Esophagus squamous epithelium (tissue), 5 donors: Measurements from ENCODE around the gene EDA. TPM values are rescaled to one million over a fixed set of nuclear protein-coding genes. Genes with fewer than 3 reads are reported as not detected.

Experiments used
- DNase-seq: peaks from one replicate; lab custom pipeline; 2025; lab: John Stamatoyannopoulos, UW
- H3K27ac ChIP-seq, 4 donors: fragments of 200-600 bp; sonication (generic); one replicate each; pipeline ENCODE4 v1.5.1; 2016 to 2019; ENCODE audit warnings: mild to moderate bottlenecking in 1 of 4
- H3K27me3 ChIP-seq, 4 donors: fragments of 200-600 bp; sonication (generic); 1 replicate in 3 of 4; 2 replicates in 1 of 4; pipeline versions ENCODE4 v1.5.1 to v1.6.0; 2017 to 2021; ENCODE audit warnings: antibody characterized with exemption in 1 of 4
- H3K36me3 ChIP-seq, 3 donors: fragments of 200-600 bp; sonication (generic); one replicate each; pipeline ENCODE4 v1.5.1; 2016 to 2019
- H3K4me1 ChIP-seq, 3 donors: fragments of 200-600 bp; sonication (generic); one replicate each; pipeline ENCODE4 v1.5.1; 2017 to 2019
- H3K4me3 ChIP-seq, 4 donors: fragments of 200-600 bp; sonication (generic); 1 replicate in 3 of 4; 2 replicates in 1 of 4; pipeline ENCODE4 v1.5.1; 2016 to 2019; ENCODE audit warnings: mild to moderate bottlenecking in 2 of 4, moderate library complexity in 1 of 4
- H3K9me3 ChIP-seq, 3 donors: fragments of 200-600 bp; sonication (generic); one replicate each; pipeline ENCODE4 v1.5.1; 2016 to 2019
- CTCF ChIP-seq, 6 experiments: fragments of 450-650 bp in 4 of 6; fragments of 200-600 bp in 2 of 6; sonication (generic) in 2 of 6; IDR thresholded peaks; one replicate each; pipeline ENCODE4 v1.5.1; 2016 to 2019; ENCODE audit warnings: antibody characterized with exemption in 6 of 6, mild to moderate bottlenecking in 4 of 6, moderate library complexity in 4 of 6
- POLR2A ChIP-seq, 4 donors: fragments of 450-650 bp; IDR thresholded peaks; one replicate each; pipeline ENCODE4 v1.6.1; 2017; ENCODE audit warnings: antibody characterized with exemption in 4 of 4, mild to moderate bottlenecking in 4 of 4, moderate library complexity in 3 of 4
- WGBS, 2 donors: methylation state at CpG; one replicate each; pipeline ENCODE4 v1.1.5; 2018; 5-methylcytosine and 5-hydroxymethylcytosine counted together
- intact Hi-C: fragments of 100-400 bp; cut with DNase I; formaldehyde crosslinking; loops from one replicate; pipeline ENCODE4 v1.15.0; 2022
- total RNA-seq, 4 donors: library from RNA; depleted of rRNA; stranded (reverse); fragments of >200 nt; gene quantifications; one replicate each; pipeline ENCODE4 v1.1.0, GENCODE V29; 2016
- donor health status: DM: yes; HTN: yes; CAD: no.

The EDA gene
- total RNA-seq, 4 donors from 2014 or later, result 1.5 to 2.9 (median 2.4) TPM

- H3K4me3 ChIP-seq, result no peak overlapping the region
- peaks cover 0 to 4% (median 3%) of the 10 kb centered on the region in 3 donors for H3K9me3 ChIP-seq
- H3K27ac ChIP-seq, result no peak overlapping the region
- H3K36me3 ChIP-seq, result no peaks in the 10 kb centered on the region
- no peak for TF ChIP-seq CTCF (IDR thresholded peaks at IDR 0.05)
- no peak for TF ChIP-seq POLR2A (IDR thresholded peaks at IDR 0.05)
- no peaks in the 10 kb centered on the region for H3K4me1 ChIP-seq
- WGBS, 2 donors, result 56 to 71% methylated on average over 1 of the region's 1 CpG
- H3K27me3 ChIP-seq, result no peaks in the 10 kb centered on the region
- DNase-seq, result no peak
- intact Hi-C loops, result no loop called here
Measured at GRCh38 chrX:69664693-69665092, 48.8 kb downstream of the EDA start.

- Histone ChIP-seq H3K27ac (no peak overlapping the region), H3K4me3 (no peak overlapping the region), H3K4me1 (no peaks in the 10 kb centered on the region), H3K36me3 (no peaks in the 10 kb centered on the region), H3K27me3 (no peaks in the 10 kb centered on the region), H3K9me3 (peaks cover 0 to 11% (median 9%) of the 10 kb centered on the region in 3 donors)
- 37 to 85% methylated on average over 2 of the region's 2 CpGs for WGBS, 2 donors
- TF ChIP-seq CTCF (IDR thresholded peaks at IDR 0.05), result no peak
- no peak for TF ChIP-seq POLR2A (IDR thresholded peaks at IDR 0.05)
- DNase-seq, result no peak
- intact Hi-C loops, result no loop called here
Measured at GRCh38 chrX:69670001-69670555, 54.2 kb downstream of the EDA start.

GRCh38 chrX:69674891-69675290 lies 59.0 kb downstream of the EDA start:
- Histone ChIP-seq H3K36me3 (no peaks in the 10 kb centered on the region), H3K4me3 (no peak overlapping the region), H3K4me1 (no peaks in the 10 kb centered on the region), H3K27ac (no peak overlapping the region), H3K9me3 (peaks cover 0 to 8% (median 3%) of the 10 kb centered on the region in 3 donors), H3K27me3 (no peaks in the 10 kb centered on the region)
- TF ChIP-seq POLR2A (IDR thresholded peaks at IDR 0.05) (no peak), CTCF (IDR thresholded peaks at IDR 0.05) (no peak)
- DNase-seq, result no peak
- intact Hi-C loops, result no loop called here

GRCh38 chrX:69705818-69706217 lies 89.9 kb downstream of the EDA start:
- Histone ChIP-seq H3K27ac (no peak overlapping the region), H3K4me3 (no peak overlapping the region), H3K9me3 (peaks cover 0 to 7% (median 0%) of the 10 kb centered on the region in 3 donors), H3K4me1 (no peaks in the 10 kb centered on the region), H3K36me3 (no peaks in the 10 kb centered on the region), H3K27me3 (no peaks in the 10 kb centered on the region)
- intact Hi-C loops, result no loop called here
- no peak for TF ChIP-seq CTCF (IDR thresholded peaks at IDR 0.05)
- TF ChIP-seq POLR2A (IDR thresholded peaks at IDR 0.05), result no peak
- no peak for DNase-seq
- WGBS, 2 donors, result 51 to 53% methylated on average over 2 of the region's 2 CpGs

GRCh38 chrX:69718102-69718501 lies 102.2 kb downstream of the EDA start:
- no peaks in the 10 kb centered on the region for H3K27me3 ChIP-seq
- no peak overlapping the region for H3K27ac ChIP-seq
- no peaks in the 10 kb centered on the region for H3K36me3 ChIP-seq
- H3K9me3 ChIP-seq, result peaks cover 0 to 27% (median 12%) of the 10 kb centered on the region in 3 donors
- WGBS, 2 donors, result 71 to 83% methylated on average over 1 of the region's 1 CpG
- no peaks in the 10 kb centered on the region for H3K4me1 ChIP-seq
- intact Hi-C loops, result no loop called here
- H3K4me3 ChIP-seq, result no peak overlapping the region
- TF ChIP-seq POLR2A (IDR thresholded peaks at IDR 0.05) (no peak), CTCF (IDR thresholded peaks at IDR 0.05) (no peak)
- DNase-seq, result no peak
